ENCODE measurements around the gene AFF4. TPM values are rescaled to one million over a fixed set of nuclear protein-coding genes. Genes with fewer than 3 reads are reported as not detected.

AFF4 gene
- total RNA-seq, 2 donors from 2014 or later, result 78.2 to 90.3 TPM

DNA sequence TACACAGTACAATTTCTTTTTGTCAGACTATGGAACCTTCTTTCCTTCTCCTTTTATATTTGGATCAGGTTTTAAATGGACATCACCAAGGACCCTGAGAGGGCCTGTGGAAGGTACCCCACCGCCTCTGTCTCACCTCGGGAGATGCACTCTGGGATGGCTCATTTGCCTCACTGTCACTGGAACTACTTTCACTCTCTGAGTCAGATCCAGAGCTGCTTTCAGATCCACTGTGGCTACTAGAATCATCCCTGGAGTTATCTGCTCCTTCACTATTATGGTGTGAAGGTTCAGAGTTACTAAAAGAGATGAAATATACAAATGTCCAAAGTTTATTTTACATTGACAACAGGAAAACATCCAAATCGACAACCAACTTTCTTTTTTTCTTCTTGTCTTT is 65.3 kb downstream of the AFF4 start:
- intact Hi-C loops (cut with DNase I), result no loop called here
- DNase-seq (ENCODE audit: low spot score), result no peak

- no peak for DNase-seq (ENCODE audit: low spot score)
- intact Hi-C loops (cut with DNase I), result no loop called here
Measured at GRCh38 chr5:132896685-132897084, 66.7 kb downstream of the AFF4 start.

DNA sequence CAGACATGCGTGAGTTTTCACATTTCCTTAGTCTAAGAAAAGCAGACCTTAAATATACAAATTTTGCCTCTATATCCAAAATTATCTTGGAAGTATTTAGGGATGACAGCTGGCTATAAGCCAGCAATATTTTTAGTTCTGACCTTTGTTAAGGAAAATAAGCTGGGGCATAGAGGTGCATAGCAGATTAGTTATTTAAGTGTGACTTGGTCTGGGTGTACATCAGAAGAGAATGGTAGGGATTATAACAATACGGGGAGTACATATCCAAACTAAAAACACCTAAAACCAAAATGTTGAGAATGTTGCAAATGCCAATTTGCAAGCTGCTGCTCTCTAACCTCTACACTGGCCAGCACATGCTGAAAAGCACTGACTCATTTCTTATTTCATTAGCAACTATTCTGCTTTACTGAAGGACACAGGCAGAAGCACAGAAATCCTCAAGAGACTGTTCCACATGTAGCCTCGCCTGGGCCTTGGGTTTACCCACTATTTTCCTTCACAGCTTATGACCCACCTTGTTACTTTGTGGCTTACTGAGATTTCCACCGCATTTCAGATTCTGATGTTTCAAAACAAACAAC is 67.6 kb downstream of the AFF4 start:
- DNase-seq (ENCODE audit: low spot score), result no peak
- intact Hi-C loops (cut with DNase I), result no loop called here

- DNase-seq (ENCODE audit: low spot score), result no peak
- intact Hi-C loops (cut with DNase I), result loop anchor here in 1 of 2 donors (5.0 kb wide), 1 partner anchor 169 kb away; no protein-coding TSS in a partner anchor
Measured at GRCh38 chr5:132890817-132891216, 72.6 kb downstream of the AFF4 start.

DNA sequence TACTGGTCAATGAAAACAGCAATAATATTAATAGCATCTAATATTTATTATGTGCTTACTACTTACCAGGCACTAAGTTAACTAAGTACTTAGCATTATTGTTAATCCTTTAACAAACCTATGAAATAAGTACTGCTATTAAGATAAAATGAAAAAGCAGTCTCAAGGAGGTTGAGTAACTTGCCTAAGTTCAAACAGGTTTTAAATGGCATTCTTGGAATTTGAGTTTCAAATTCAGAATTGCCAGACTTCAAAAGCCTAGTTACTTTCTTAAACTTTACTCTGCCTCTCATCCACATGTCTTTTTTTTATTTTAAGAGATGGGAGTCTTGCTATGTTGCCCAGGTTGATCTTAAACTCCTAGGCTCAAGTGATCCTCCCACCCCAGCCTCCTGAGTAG is 73.9 kb downstream of the AFF4 start:
- no peak for DNase-seq (ENCODE audit: low spot score)
- intact Hi-C loops (cut with DNase I), result no loop called here

GRCh38 chr5:132887283-132887682 is 76.2 kb downstream of the AFF4 start:
- no peak for DNase-seq (ENCODE audit: low spot score)
- intact Hi-C loops (cut with DNase I), result no loop called here

GRCh38 chr5:132886064-132886823 is 77.2 kb downstream of the AFF4 start:
- no peak for DNase-seq (ENCODE audit: low spot score)
- intact Hi-C loops (cut with DNase I), result no loop called here

DNA sequence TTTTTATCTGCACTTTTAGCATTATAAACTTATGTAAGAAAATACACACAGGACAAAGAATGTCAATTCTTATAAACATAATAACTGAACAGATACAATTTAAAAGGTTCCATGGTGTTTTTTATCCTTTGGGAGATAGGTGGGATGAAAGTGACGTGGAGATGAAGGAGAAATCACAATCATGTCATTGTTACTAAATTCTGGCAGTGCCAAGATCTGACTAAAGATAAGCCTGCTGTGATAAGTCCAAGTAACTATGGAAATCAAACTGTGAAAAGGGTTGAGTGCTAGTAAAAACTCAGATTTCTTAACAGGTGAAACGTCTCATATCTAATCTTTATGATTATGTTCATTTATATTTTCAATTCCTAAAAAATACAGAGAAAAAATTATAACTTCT is 78.9 kb downstream of the AFF4 start:
- intact Hi-C loops (cut with DNase I), result no loop called here
- no peak for DNase-seq (ENCODE audit: low spot score)

GRCh38 chr5:132883261-132883834 is 80.1 kb downstream of the AFF4 start:
- DNase-seq (ENCODE audit: low spot score), result no peak
- intact Hi-C loops (cut with DNase I), result no loop called here

- DNase-seq (ENCODE audit: low spot score), result no peak
- intact Hi-C loops (cut with DNase I), result loop anchor here in 1 of 2 donors (5.0 kb wide), 1 partner anchor 1169 kb away; no protein-coding TSS in a partner anchor
Measured at GRCh38 chr5:132877938-132878337, 85.5 kb downstream of the AFF4 start.

GRCh38 chr5:132877466-132877865 is 86.0 kb downstream of the AFF4 start:
- intact Hi-C loops (cut with DNase I), result loop anchor here in 1 of 2 donors (5.0 kb wide), 1 partner anchor 1170 kb away; no protein-coding TSS in a partner anchor

GRCh38 chr5:132876020-132876759 is 87.2 kb downstream of the AFF4 start:
- no peak for DNase-seq (ENCODE audit: low spot score)
- intact Hi-C loops (cut with DNase I), result loop anchor here in 1 of 2 donors (5.0 kb wide), 1 partner anchor 1171 kb away; no protein-coding TSS in a partner anchor

More at GRCh38 chr5:132877466-132877865, 86.0 kb downstream of the AFF4 start:
- DNase-seq (ENCODE audit: low spot score), result no peak

DNA sequence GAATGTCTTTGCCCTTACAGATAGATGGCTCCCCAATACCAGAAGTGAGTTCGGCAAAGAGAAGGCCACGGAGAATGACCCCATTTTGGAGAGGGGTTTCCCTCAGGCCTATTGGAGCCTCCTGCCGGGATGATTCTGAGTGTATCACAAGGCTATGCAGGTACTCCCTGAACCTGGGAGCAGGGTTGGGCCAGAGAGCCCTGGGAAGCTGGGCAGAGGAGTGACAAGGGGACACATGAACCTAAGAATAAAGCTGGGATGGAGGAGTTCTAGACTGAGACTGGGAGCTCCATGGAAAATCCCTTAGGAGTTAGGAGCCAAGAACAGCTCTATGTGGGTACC is 89.5 kb downstream of the AFF4 start:
- no peak for DNase-seq (ENCODE audit: low spot score)
- intact Hi-C loops (cut with DNase I), result no loop called here

DNA sequence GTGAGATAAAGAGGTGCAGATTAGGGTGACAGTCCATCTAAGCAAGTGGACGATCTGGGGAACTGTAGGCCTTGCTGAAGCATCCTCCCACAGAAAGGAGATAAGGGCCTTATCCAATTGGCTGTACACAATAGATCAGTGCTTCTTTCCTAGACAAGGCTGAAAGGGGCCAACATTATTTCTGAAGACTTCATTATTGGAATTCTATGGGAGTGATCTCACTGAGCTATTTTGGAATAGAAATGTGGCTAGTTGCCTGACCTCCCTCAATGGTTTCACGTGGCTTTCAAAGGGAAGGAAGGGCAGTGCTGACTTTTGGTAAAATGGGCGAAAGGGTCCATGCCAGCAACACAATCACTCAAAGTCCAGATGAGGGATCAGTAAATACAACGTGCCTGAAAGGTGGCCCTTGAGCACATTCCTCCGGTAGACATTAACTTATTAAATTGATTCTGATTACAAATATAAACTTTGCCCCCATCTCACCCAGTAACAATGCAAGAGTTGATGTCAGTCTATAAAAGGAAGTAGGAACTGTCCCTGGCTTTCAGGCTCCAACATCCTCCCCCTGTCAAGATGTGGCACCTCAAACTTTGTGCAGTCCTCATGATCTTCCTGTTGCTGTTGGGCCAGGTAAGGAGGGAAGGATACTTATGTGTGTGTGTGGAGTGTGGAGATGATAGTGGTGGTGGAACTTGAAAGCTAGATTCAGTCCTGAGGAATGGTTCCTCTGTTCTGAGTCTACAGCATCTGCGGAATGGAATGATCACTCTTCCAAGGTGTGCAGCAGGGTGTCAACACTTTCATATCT is 90.1 kb downstream of the AFF4 start, which contains the start of gene LEAP2:
LEAP2 (plus strand) TSS at position 550 of the 811 bp plus-strand sequence; CDS start at position 577, 27 bp downstream.
- intact Hi-C loops (cut with DNase I), result no loop called here
- no peak for DNase-seq (ENCODE audit: low spot score)

GRCh38 chr5:132872788-132873118 is 90.7 kb downstream of the AFF4 start:
- intact Hi-C loops (cut with DNase I), result no loop called here
- DNase-seq (ENCODE audit: low spot score), result no peak

GRCh38 chr5:132871459-132872284 is 91.8 kb downstream of the AFF4 start:
- intact Hi-C loops (cut with DNase I), result no loop called here
- no peak for DNase-seq (ENCODE audit: low spot score)

- intact Hi-C loops (cut with DNase I), result no loop called here
- DNase-seq (ENCODE audit: low spot score), result no peak
Measured at GRCh38 chr5:132870801-132871200, 92.6 kb downstream of the AFF4 start.

GRCh38 chr5:132868754-132869153 is 94.7 kb downstream of the AFF4 start:
- DNase-seq (ENCODE audit: low spot score), result no peak
- intact Hi-C loops (cut with DNase I), result no loop called here
